ENCODE measurements around the gene MANBA. TPM values are rescaled to one million over a fixed set of nuclear protein-coding genes. Genes with fewer than 3 reads are reported as not detected.
"Not testable (repeated sequence)": the region's sequence is repeated elsewhere in the genome, so short reads cannot be mapped to it uniquely, and the experiment has no call there.

MANBA gene
- total RNA-seq, 1 experiment from 2014 or later: 4.0 TPM

- TF ChIP-seq CTCF (conservative IDR thresholded peaks at IDR 0.05; ENCODE audit: low read depth, low read length): peak; percentile 49
- TF ChIP-seq EZH2 (IDR thresholded peaks at IDR 0.05; ENCODE audit: borderline replicate concordance, low read depth, low read length, poor library complexity, severe bottlenecking): no peak
- no peak overlapping the region for H3K27ac ChIP-seq (ENCODE audit: low read depth, low read length, poor library complexity, severe bottlenecking)
- no peaks in the 10 kb centered on the region for H3K36me3 ChIP-seq (ENCODE audit: insufficient read depth, low read length, poor library complexity, severe bottlenecking)
- ChIA-PET POLR2A (ENCODE audit: low non-redundant PET) (no interaction called here), CTCF (interaction anchor here (0.6 to 1.1 kb wide), 3 partner anchors 174 to 387 kb away, joined by 3 to 4 read pairs (median 3); no protein-coding TSS in a partner anchor)
- intact Hi-C loops (cut with micrococcal nuclease; ENCODE audit: unreplicated experiment): loop anchor here (5.0 to 10.0 kb wide), 4 partner anchors 141 to 469 kb away; partner anchors contain the start of genes MANBA and UBE2D3
- H3K4me3 ChIP-seq (ENCODE audit: low read depth, low read length, poor library complexity, severe bottlenecking): no peak overlapping the region
- H3K9me3 ChIP-seq (ENCODE audit: low read depth, low read length, poor library complexity, severe bottlenecking): no peaks in the 10 kb centered on the region
- no peaks in the 10 kb centered on the region for H3K27me3 ChIP-seq (replicated peaks; ENCODE audit: insufficient read depth, low read depth, low read length, poor library complexity)
- DNase-seq (ENCODE audit: low spot score): peak; percentile 80
- BruUV-seq (replicated peaks): no TSS peak
- H3K4me1 ChIP-seq (ENCODE audit: insufficient read depth, low read length, poor library complexity, severe bottlenecking): peaks cover 8% of the 10 kb centered on the region
Measured at GRCh38 chr4:102623622-102624021, 137.1 kb downstream of the MANBA start.

GRCh38 chr4:102620697-102621497 lies 139.9 kb downstream of the MANBA start:
- no peaks in the 10 kb centered on the region for H3K9me3 ChIP-seq (ENCODE audit: low read depth, low read length, poor library complexity, severe bottlenecking)
- H3K36me3 ChIP-seq (ENCODE audit: insufficient read depth, low read length, poor library complexity, severe bottlenecking): no peaks in the 10 kb centered on the region
- no TSS peak for BruUV-seq (replicated peaks)
- CTCF ChIA-PET: interaction anchor here (0.6 to 1.7 kb wide), 6 partner anchors 173 to 479 kb away, joined by 3 to 24 read pairs (median 4); partner anchors contain the start of genes BDH2 and UBE2D3
- peak; percentile 78 for DNase-seq (ENCODE audit: low spot score)
- POLR2A ChIA-PET (ENCODE audit: low non-redundant PET): no interaction called here
- peak; percentile 56 for TF ChIP-seq CTCF (conservative IDR thresholded peaks at IDR 0.05; ENCODE audit: low read depth, low read length)
- TF ChIP-seq EZH2 (IDR thresholded peaks at IDR 0.05; ENCODE audit: borderline replicate concordance, low read depth, low read length, poor library complexity, severe bottlenecking): no peak
- H3K4me3 ChIP-seq (ENCODE audit: low read depth, low read length, poor library complexity, severe bottlenecking): no peak overlapping the region
- H3K4me1 ChIP-seq (ENCODE audit: insufficient read depth, low read length, poor library complexity, severe bottlenecking): peaks cover 8% of the 10 kb centered on the region
- H3K27me3 ChIP-seq (replicated peaks; ENCODE audit: insufficient read depth, low read depth, low read length, poor library complexity): no peaks in the 10 kb centered on the region
- intact Hi-C loops (cut with micrococcal nuclease; ENCODE audit: unreplicated experiment): loop anchor here (1.0 to 10.0 kb wide), 5 partner anchors 144 to 471 kb away; partner anchors contain the start of genes MANBA and UBE2D3
- no peak overlapping the region for H3K27ac ChIP-seq (ENCODE audit: low read depth, low read length, poor library complexity, severe bottlenecking)

GRCh38 chr4:102619776-102620631 lies 140.8 kb downstream of the MANBA start:
- H3K27ac ChIP-seq (ENCODE audit: low read depth, low read length, poor library complexity, severe bottlenecking); H3K4me3 ChIP-seq (ENCODE audit: low read depth, low read length, poor library complexity, severe bottlenecking); H3K36me3 ChIP-seq (ENCODE audit: insufficient read depth, low read length, poor library complexity, severe bottlenecking); H3K27me3 ChIP-seq (replicated peaks; ENCODE audit: insufficient read depth, low read depth, low read length, poor library complexity); H3K4me1 ChIP-seq (ENCODE audit: insufficient read depth, low read length, poor library complexity, severe bottlenecking); POLR2A ChIA-PET (ENCODE audit: low non-redundant PET); H3K9me3 ChIP-seq (ENCODE audit: low read depth, low read length, poor library complexity, severe bottlenecking); DNase-seq (ENCODE audit: low spot score); BruUV-seq (replicated peaks): not testable (repeated sequence)
- intact Hi-C loops (cut with micrococcal nuclease; ENCODE audit: unreplicated experiment): loop anchor here (1.0 to 10.0 kb wide), 5 partner anchors 145 to 472 kb away; partner anchors contain the start of genes MANBA and UBE2D3
- CTCF ChIA-PET: interaction anchor here (0.6 to 1.7 kb wide), 4 partner anchors 172 to 412 kb away, joined by 3 to 24 read pairs (median 4); no protein-coding TSS in a partner anchor

- H3K9me3 ChIP-seq (ENCODE audit: low read depth, low read length, poor library complexity, severe bottlenecking); BruUV-seq (replicated peaks); CTCF ChIA-PET; H3K4me1 ChIP-seq (ENCODE audit: insufficient read depth, low read length, poor library complexity, severe bottlenecking); intact Hi-C loops (cut with micrococcal nuclease; ENCODE audit: unreplicated experiment); H3K27ac ChIP-seq (ENCODE audit: low read depth, low read length, poor library complexity, severe bottlenecking); H3K4me3 ChIP-seq (ENCODE audit: low read depth, low read length, poor library complexity, severe bottlenecking); DNase-seq (ENCODE audit: low spot score); H3K27me3 ChIP-seq (replicated peaks; ENCODE audit: insufficient read depth, low read depth, low read length, poor library complexity); POLR2A ChIA-PET (ENCODE audit: low non-redundant PET); H3K36me3 ChIP-seq (ENCODE audit: insufficient read depth, low read length, poor library complexity, severe bottlenecking): not testable (repeated sequence)
Measured at GRCh38 chr4:102619021-102619420, 141.7 kb downstream of the MANBA start.
